Inferior parietal cortex (tissue), 1 donor: ENCODE measurements around the gene LSM14B.

Source experiments
- DNase-seq: peaks from one replicate; pipeline ENCODE4 v3.0.0-alpha.2; 2016; ENCODE audit errors: extremely low spot score

The LSM14B gene

GRCh38 chr20:62132421-62132820 is 10.1 kb downstream of the LSM14B start:
- DNase-seq: no peak

GRCh38 chr20:62133051-62133845 is 11.0 kb downstream of the LSM14B start:
- DNase-seq: no peak

- DNase-seq: no peak
These were observed 11.6 kb downstream of the LSM14B start for GRCh38 chr20:62133864-62134263.

GRCh38 chr20:62134735-62135231 is 12.5 kb downstream of the LSM14B start:
- no peak for DNase-seq

- DNase-seq: no peak
These were observed 13.4 kb downstream of the LSM14B start for GRCh38 chr20:62135573-62136266.

GRCh38 chr20:62136283-62137091 is 14.2 kb downstream of the LSM14B start:
- DNase-seq: peak; percentile 74

- no peak for DNase-seq
These were observed 14.8 kb downstream of the LSM14B start for GRCh38 chr20:62137092-62137384.

GRCh38 chr20:62137478-62138203 is 15.4 kb downstream of the LSM14B start:
- no peak for DNase-seq

GRCh38 chr20:62138204-62138543 is 15.9 kb downstream of the LSM14B start:
- no peak for DNase-seq

DNA sequence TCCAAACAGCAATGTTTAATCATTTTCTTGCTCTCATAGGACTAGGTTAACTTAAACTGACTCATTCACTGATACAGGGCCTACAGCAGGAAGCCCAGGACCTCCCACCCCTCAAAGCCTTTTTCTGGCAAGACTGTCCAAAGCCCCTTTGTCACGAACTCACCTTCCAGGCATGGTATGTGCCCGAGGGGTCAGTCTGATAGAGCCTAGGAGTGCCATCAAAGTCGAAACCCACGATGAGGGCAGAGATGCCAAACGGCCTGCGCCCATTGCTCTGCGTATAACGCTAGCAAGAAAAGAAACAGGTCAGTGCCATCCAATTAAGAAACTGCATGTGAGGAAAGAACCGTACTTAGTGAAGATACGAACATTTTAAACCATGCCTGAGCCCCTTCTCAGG is 16.6 kb downstream of the LSM14B start:
- DNase-seq: no peak

DNA sequence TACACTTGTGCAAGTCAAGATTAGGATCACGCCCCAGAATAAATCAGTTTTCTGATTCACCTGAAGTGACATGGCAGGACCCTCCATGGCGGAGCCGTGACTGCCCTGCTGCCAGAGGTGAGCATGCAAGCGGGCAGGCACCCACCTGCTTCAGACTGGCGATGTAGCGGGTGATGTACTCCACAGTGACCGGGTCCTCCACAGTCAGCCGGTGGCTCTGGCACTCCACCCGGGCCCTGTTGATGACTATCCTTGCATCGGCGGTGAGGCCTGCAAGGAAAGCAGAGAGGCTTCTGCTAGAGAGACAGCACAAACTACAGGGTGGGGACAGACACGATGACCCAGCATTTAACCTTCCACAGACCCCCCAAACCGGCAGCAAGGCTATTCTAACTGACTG is 17.4 kb downstream of the LSM14B start:
- no peak for DNase-seq

DNA sequence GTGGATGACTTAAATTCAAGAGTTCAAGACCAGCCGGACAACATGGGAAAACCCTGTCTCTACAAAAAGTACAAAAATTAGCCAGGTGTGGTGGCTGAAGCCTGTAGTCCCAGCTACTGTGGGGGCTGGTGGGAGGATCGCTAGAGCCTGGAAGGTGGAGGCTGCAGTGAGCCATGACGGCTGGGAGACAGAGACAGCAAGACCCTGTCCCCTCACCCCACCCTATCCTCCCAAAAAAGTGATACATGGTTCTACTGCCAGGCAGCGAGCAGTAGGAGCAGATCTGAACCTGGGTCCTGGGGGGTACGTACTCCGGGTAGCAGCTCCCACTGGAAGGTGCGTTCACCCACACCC is 18.7 kb downstream of the LSM14B start:
- DNase-seq: no peak

GRCh38 chr20:62141397-62142251 is 19.3 kb downstream of the LSM14B start:
- DNase-seq: no peak

DNA sequence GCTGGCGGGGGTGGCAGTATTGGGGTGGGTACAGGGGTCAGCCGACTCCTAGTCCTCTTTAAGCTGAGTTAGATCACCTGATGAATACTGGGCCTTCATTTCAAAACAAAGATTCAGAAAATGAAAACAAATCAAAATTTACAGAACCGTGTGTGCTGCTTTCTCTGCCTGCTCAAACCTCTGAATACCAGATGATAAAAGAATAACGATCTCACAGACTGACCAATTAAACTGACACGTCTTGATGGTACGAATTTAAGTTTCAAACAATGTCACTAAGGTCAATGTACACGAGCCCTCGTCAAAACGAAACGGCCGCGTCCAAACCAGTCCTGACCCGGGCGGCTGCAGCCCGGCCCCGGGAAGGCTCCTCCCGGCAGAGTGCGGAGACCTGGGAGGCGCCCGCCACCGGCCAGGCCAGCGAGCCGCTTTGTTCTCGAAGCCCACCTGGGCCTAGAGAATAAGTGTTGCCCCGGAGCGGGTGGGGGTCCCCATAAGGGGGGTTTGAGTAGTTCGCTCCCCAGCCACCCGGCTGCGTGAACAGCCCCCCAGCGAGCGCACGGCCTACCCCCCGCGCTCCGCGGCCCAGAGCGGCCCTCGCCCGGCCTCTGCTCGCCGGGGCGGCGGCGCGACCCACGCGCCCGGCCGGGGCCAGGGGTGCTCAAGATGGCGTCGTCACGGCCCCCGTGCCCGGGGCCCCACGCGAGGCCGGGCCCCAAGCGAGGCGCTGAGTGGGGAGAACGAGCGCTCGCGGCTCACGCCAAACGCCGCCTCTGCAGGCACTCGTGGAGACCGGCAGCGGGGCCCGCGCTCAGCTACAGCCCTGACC is 20.2 kb downstream of the LSM14B start:
- no peak for DNase-seq

GRCh38 chr20:62143081-62143956 is 21.0 kb downstream of the LSM14B start, which contains the start of the genes PSMA7 and SS18L1:
TSS of gene PSMA7 (minus strand) at chr20:62143394. CDS start at chr20:62143303, 91 bp downstream.
TSS of gene SS18L1 (plus strand) at chr20:62143769. CDS start at chr20:62143821, 52 bp downstream.
- peak; percentile 83 for DNase-seq

GRCh38 chr20:62143957-62144825 is 21.9 kb downstream of the LSM14B start:
- no peak for DNase-seq

DNA sequence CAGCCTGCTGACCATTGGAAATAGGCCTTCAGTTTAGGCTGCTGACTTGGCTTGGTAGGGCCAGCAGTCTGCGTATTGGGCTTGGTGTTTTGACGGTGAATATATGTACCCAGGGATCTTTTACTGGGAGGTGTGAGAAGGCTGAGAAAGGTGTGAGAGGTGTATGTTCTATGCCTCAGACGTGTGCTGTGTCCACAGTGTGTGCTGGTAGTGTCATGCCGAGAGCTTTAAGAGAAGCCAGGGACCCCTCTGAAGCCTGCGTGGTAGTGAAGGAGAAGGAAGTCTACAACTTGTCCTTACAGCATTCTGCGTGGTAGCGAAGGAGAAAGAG is 23.4 kb downstream of the LSM14B start:
- no peak for DNase-seq
